Muscle layer of duodenum (tissue), 2 donors: Measurements from ENCODE around the gene LHFPL3.

Source experiments
- H3K27ac ChIP-seq: one replicate; pipeline ENCODE4 v1.7.0; 2013; ENCODE audit warnings: mild to moderate bottlenecking, low read length
- H3K27me3 ChIP-seq: one replicate; pipeline ENCODE4 v1.7.0; 2013; ENCODE audit warnings: low read depth, mild to moderate bottlenecking, control low read depth, low read length
- H3K36me3 ChIP-seq, 2 donors: one replicate each; pipeline ENCODE4 v1.7.0; 2013; ENCODE audit warnings: low read length in 2 of 2, control low read depth in 1 of 2, mild to moderate bottlenecking in 1 of 2; ENCODE audit not compliant: insufficient read depth in 2 of 2, control insufficient read depth in 1 of 2
- H3K4me1 ChIP-seq, 2 donors: one replicate each; pipeline ENCODE4 v1.7.0; 2013; ENCODE audit warnings: low read length in 2 of 2, mild to moderate bottlenecking in 2 of 2, control low read depth in 1 of 2, moderate library complexity in 1 of 2; ENCODE audit not compliant: insufficient read depth in 2 of 2, control insufficient read depth in 1 of 2
- H3K4me3 ChIP-seq, 2 donors: one replicate each; pipeline ENCODE4 v1.7.0; 2013; ENCODE audit warnings: low read length in 2 of 2, low read depth in 1 of 2, mild to moderate bottlenecking in 1 of 2
- H3K9me3 ChIP-seq, 2 donors: one replicate each; pipeline ENCODE4 v1.7.0; 2013; ENCODE audit warnings: low read length in 2 of 2, control low read depth in 1 of 2, mild to moderate bottlenecking in 1 of 2; ENCODE audit not compliant: control insufficient read depth in 1 of 2
- donor health status: healthy.

The LHFPL3 gene

DNA sequence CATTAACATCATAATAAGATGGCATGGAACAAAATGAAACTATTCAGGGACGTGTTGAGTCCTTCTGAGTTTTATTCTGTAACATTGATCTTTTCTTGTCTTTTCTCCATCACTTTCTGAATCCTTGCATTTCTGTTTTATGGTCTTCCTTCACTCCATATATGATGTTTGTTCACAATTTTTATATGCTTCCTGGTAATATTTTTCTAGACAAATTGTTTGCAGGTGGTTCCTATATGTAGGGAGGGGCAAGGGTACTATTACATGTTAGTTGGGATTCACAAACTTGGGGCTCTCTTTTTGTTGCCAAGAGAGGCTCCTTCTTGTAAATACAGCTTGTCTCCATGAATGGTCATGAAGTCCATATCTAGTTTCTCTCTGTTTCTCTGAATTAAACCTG is 159.2 kb downstream of the LHFPL3 start:
- Histone ChIP-seq H3K27me3 (no peaks in the 10 kb centered on the region), H3K9me3 (no peaks in the 10 kb centered on the region), H3K4me1 (no peaks in the 10 kb centered on the region), H3K27ac (no peak overlapping the region), H3K4me3 (no peak overlapping the region), H3K36me3 (no peaks in the 10 kb centered on the region)

DNA sequence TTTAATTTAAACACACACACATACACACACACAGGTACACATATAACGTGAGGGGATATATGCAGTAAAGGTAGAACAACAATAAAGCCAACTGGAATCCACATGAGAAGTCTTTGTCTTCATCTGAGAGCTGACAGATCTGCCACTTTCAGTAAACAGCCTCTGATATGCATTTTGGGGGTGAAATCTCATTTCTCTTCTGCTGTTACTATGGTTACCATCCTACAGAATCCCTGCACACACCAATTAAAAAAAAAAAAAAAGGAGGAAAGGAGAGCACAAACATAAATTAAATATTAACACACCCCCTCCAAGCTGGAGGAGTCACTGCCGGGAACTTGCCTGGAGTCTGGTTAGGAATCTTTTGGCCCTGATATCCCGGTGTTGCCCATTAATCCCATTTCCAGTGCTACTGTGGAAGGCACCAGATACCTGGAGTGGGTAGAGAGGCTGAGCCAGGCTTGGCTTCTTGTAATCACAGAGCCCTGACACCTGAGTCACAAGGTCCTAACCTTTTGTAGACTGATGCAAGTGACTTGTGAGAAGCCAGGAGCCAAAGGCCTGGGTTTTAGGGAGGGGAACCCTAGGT is 169.1 kb downstream of the LHFPL3 start:
- Histone ChIP-seq H3K27me3 (no peaks in the 10 kb centered on the region), H3K4me3 (no peak overlapping the region), H3K36me3 (no peaks in the 10 kb centered on the region), H3K9me3 (no peaks in the 10 kb centered on the region), H3K4me1 (no peaks in the 10 kb centered on the region), H3K27ac (no peak overlapping the region)

DNA sequence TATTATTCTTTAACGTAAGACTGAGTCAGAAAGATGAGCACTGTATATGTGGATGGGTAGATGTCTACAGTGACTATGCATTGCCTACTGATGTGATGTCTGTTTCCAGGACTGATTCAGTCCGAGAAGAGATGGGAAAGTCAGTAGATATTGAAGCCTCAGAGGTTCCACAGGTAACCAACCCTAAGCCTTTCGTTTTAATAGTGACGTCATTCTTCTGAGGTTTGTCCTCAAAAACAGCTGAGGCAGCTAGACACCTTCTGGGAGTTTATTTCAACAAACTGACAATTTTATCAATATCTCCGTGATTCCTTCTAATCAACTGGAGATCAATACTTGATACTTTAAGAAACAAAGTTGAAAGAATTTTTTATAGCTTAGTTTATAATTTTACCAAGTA is 171.6 kb downstream of the LHFPL3 start:
- Histone ChIP-seq H3K36me3 (no peaks in the 10 kb centered on the region), H3K4me3 (no peak overlapping the region), H3K9me3 (no peaks in the 10 kb centered on the region), H3K27ac (no peak overlapping the region), H3K4me1 (no peaks in the 10 kb centered on the region), H3K27me3 (no peaks in the 10 kb centered on the region)

DNA sequence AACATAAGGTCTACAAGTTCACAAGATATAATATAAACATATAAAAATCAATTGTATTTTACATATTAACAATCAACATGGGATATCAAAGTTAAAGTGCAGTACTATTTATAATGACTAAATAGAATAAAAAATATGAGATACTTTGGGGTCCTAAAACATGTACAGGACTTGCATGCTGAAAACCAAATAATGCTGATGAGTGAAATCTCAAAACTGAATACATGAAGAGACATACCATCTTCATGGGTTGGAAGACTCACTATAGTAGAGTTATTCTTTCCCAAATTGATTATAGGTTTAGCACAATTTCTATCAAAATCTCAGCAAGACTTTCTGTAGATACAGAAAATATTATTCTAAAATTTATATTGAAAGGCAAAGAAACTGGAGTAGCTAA is 181.5 kb downstream of the LHFPL3 start:
- no peak overlapping the region for H3K27ac ChIP-seq
- H3K36me3 ChIP-seq: no peaks in the 10 kb centered on the region
- no peaks in the 10 kb centered on the region for H3K27me3 ChIP-seq
- H3K4me3 ChIP-seq: no peak overlapping the region
- no peaks in the 10 kb centered on the region for H3K4me1 ChIP-seq
- no peaks in the 10 kb centered on the region for H3K9me3 ChIP-seq

DNA sequence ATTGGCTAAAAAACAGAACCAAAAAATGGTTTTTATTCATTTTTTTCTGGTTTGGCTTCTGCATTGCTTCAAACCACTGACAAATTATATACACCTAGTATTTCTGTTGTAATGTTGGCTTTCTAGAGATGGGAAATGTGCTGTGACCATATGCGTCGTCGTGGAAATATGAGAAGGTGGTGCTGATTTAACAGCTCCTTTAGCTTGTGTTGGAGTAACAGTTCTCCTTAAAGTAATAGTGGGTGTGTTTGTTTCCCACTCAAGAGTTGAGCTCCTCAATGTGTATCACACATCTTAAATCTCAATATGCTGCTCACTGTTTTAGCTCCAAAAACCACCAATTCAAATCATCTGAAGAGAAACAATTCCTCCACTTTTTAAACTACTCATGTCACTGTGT is 196.4 kb downstream of the LHFPL3 start:
- no peaks in the 10 kb centered on the region for H3K36me3 ChIP-seq
- no peaks in the 10 kb centered on the region for H3K27me3 ChIP-seq
- no peaks in the 10 kb centered on the region for H3K4me1 ChIP-seq
- no peak overlapping the region for H3K4me3 ChIP-seq
- H3K9me3 ChIP-seq: no peaks in the 10 kb centered on the region
- H3K27ac ChIP-seq: no peak overlapping the region

DNA sequence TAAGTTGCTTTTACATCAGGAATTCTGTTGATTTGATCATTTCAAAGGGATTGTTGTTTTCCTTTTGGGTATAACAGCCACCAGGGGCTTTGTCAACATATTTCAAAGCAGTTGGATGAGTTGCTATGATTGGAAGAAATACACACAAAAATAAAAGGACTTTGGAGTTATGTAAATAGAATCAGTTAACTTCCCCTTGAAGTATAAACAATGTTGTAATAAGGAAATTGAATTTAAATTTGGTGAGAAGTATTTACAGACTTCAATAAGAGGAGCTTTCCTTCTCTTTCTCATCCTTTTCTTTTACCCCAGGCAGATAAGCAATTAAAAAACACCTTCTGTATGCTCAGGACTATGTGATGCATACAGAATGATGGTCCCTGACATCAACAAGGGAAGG is 199.7 kb downstream of the LHFPL3 start:
- no peaks in the 10 kb centered on the region for H3K9me3 ChIP-seq
- no peaks in the 10 kb centered on the region for H3K36me3 ChIP-seq
- H3K4me1 ChIP-seq: no peaks in the 10 kb centered on the region
- H3K4me3 ChIP-seq: no peak overlapping the region
- H3K27ac ChIP-seq: no peak overlapping the region
- H3K27me3 ChIP-seq: no peaks in the 10 kb centered on the region

DNA sequence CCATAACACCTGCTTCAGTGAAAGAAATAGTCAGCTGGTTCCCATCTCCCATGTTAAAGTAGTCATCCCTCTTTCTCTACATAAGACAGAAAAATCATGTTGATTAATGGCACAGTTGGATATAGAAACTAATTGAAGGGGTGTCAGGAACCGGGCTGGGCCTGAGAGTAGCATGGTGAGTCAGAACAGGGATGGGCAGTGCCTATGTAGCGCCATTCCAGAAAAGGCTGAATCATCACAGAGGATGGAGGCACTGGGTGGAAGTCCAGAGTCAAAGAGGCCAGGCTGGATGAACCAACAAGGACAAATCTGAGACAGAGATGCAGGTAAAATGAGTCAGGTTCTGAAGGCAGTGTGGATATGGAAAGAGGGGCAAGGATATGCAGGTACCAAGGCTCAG is 201.2 kb downstream of the LHFPL3 start:
- no peaks in the 10 kb centered on the region for H3K4me1 ChIP-seq
- H3K27me3 ChIP-seq: no peaks in the 10 kb centered on the region
- H3K4me3 ChIP-seq: no peak overlapping the region
- H3K9me3 ChIP-seq: no peaks in the 10 kb centered on the region
- H3K36me3 ChIP-seq: no peaks in the 10 kb centered on the region
- no peak overlapping the region for H3K27ac ChIP-seq

DNA sequence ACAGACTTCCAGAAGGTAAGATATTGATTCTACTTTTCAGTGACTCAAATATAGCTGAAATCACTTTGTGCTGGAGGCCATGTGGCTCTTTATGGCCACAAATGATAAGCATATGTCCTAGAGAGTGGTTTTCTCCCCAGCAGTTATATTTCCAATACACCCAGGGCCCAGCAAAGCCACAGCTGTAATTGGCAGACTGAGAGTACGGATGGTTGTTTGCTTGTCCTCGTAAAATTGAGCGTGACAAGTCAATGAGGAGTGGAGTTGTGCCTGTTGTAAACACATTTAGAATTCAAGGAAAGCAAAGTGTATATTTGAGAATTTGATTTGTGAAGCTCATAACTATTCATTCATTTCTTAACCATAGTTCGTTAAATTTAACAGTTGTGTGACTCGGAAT is 201.8 kb downstream of the LHFPL3 start:
- H3K36me3 ChIP-seq: no peaks in the 10 kb centered on the region
- no peak overlapping the region for H3K27ac ChIP-seq
- no peaks in the 10 kb centered on the region for H3K9me3 ChIP-seq
- no peaks in the 10 kb centered on the region for H3K27me3 ChIP-seq
- H3K4me1 ChIP-seq: no peaks in the 10 kb centered on the region
- no peak overlapping the region for H3K4me3 ChIP-seq

DNA sequence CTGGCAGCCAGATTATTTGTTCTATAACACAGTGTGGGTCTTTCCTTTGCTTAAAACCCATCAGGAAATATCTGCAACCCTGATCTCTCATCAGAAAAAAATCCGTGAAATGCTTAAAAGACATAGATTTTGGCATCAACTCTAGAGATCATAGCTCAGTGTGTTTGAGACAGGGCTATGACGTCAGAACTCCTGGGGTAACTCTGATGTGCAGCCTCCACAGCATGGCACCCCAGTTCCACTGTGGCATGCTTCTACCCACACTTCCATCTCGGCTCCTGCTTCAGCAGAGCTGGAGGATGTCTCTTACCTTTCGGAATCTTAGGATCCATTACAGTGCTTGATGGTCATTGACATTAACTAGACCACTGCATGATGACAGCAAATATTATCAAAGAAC is 205.7 kb downstream of the LHFPL3 start:
- Histone ChIP-seq H3K27ac (no peak overlapping the region), H3K27me3 (no peaks in the 10 kb centered on the region), H3K4me3 (no peak overlapping the region), H3K36me3 (no peaks in the 10 kb centered on the region), H3K4me1 (no peaks in the 10 kb centered on the region), H3K9me3 (no peaks in the 10 kb centered on the region)

DNA sequence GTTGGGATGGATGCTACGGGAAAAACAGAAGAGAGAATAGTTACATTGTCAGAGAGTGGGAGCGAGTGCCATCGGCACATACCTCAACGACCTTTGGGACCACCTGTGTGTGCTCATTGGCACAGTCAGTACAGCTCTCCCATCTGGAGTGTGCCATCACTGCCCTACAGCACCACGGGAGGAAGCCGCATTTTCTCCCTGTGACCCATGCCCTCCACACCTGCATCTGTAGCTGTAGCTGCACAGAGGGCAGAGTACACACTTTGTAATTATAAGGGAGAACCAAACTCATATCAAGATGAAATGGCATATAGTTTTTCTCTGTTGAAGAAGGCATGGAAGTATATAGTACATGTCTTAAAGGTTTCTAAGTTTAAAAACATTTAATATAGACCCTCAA is 207.4 kb downstream of the LHFPL3 start:
- Histone ChIP-seq H3K4me1 (no peaks in the 10 kb centered on the region), H3K4me3 (no peak overlapping the region), H3K36me3 (no peaks in the 10 kb centered on the region), H3K27ac (no peak overlapping the region), H3K27me3 (no peaks in the 10 kb centered on the region), H3K9me3 (no peaks in the 10 kb centered on the region)

DNA sequence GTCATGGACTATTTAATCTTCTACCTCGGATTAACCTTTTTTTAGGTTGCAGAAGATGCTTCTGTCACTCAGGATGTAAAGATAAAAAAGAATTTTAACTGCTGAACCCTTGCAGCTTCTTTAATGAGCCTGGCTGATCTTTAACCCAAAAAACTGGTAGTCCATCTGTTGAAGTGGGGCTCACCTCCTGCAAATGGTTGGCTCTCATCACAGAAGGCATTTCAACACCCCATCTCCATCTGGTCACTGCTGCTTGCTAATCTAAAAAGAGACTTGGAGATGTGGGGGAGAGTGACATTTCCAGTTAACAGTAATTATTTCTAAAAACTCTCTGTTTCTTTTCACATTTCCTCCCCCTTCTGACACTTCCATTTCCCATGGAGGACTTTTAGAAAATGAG is 208.6 kb downstream of the LHFPL3 start:
- no peaks in the 10 kb centered on the region for H3K27me3 ChIP-seq
- H3K9me3 ChIP-seq: no peaks in the 10 kb centered on the region
- H3K4me1 ChIP-seq: no peaks in the 10 kb centered on the region
- no peak overlapping the region for H3K27ac ChIP-seq
- H3K36me3 ChIP-seq: no peaks in the 10 kb centered on the region
- no peak overlapping the region for H3K4me3 ChIP-seq

DNA sequence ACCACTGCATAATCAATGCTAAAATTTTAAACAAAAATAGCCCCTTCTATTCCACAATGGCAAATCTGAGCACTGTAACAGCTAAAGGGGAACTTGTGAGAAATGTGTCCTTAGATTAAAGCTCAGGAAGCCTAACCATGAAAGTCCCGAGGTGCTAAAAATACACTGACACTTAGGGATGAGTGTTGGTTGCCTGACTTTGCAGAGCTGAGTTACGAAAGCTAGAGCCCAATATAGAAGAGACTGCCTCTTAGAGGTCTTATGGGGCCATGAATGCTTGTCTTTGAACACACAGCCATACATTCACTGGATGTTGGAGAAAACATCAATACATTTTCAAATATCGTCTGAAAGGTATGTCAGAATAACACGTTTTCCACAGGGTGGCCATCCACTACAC is 209.7 kb downstream of the LHFPL3 start:
- no peaks in the 10 kb centered on the region for H3K9me3 ChIP-seq
- H3K36me3 ChIP-seq: no peaks in the 10 kb centered on the region
- H3K4me3 ChIP-seq: no peak overlapping the region
- no peaks in the 10 kb centered on the region for H3K4me1 ChIP-seq
- H3K27me3 ChIP-seq: no peaks in the 10 kb centered on the region
- no peak overlapping the region for H3K27ac ChIP-seq
